GM23338 (cell line): ENCODE measurements around the gene COX7A2.

Experiments
- CTCF ChIP-seq, 2 experiments: fragments of 200-600 bp in 1 of 2; sonication (generic) in 1 of 2; conservative IDR thresholded peaks; 2 replicates each; pipeline versions ENCODE4 v1.5.1 to v1.6.1; 2016 to 2017; ENCODE audit warnings: antibody characterized with exemption in 2 of 2, low read depth in 2 of 2, mild to moderate bottlenecking in 2 of 2, moderate library complexity in 1 of 2
- EZH2 ChIP-seq: fragments of 200-600 bp; sonication (generic); IDR thresholded peaks from one replicate; pipeline ENCODE4 v1.8.0; 2017; ENCODE audit warnings: antibody characterized with exemption, mild to moderate bottlenecking, low read depth; ENCODE audit not compliant: unreplicated experiment
- EZH2phosphoT487 ChIP-seq: fragments of 200-600 bp; sonication (generic); IDR thresholded peaks from one replicate; pipeline ENCODE4 v1.8.1; 2018; ENCODE audit warnings: antibody characterized with exemption; ENCODE audit not compliant: unreplicated experiment

DNA sequence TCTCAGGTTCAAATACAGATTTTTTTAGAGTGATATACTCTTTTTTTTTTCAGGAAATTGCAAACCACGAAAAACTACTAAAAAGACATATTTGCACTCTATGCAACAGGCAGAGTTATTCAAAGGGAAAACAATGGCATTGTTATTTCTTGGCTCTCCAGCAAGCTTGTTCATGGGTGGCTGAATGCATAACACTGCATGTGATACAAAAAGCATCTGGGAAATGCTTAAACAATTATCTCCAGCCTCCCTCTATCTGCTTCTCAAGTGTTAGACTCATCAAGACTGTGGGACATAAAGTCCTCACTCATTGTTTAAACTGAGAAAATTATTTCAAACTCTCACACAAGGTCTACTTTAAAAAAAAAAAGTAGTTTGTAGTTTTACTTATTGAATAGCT is 30.5 kb downstream of the COX7A2 start:
- no peak for TF ChIP-seq CTCF (conservative IDR thresholded peaks at IDR 0.05; ENCODE audit: low read depth in 2 of 2)
- no peak for TF ChIP-seq EZH2
- no peak for TF ChIP-seq EZH2phosphoT487
